HG03097 (cell line): ENCODE measurements around the gene DEFB125.
"Not testable (repeated sequence)": the region's sequence is repeated elsewhere in the genome, so short reads cannot be mapped to it uniquely, and the experiment has no call there.

ENCODE experiments used
- ATAC-seq: cut with Tn5 transposase; IDR thresholded peaks from one replicate; pipeline ENCODE4 v1.9.1; 2021; ENCODE audit not compliant: unreplicated experiment, low FRiP score

Gene DEFB125

GRCh38 chr20:87401-87800 is at the start of gene DEFB125:
DEFB125 (plus strand) TSS chr20:87672; CDS start chr20:87710, 38 bp downstream.
- no peak for ATAC-seq

GRCh38 chr20:60035-60918 is 27.2 kb upstream of the DEFB125 start:
- ATAC-seq: no peak

GRCh38 chr20:61230-61629 is 26.2 kb upstream of the DEFB125 start:
- no peak for ATAC-seq

GRCh38 chr20:61757-62156 is 25.7 kb upstream of the DEFB125 start:
- ATAC-seq: no peak

- no peak for ATAC-seq
These were observed 25.0 kb upstream of the DEFB125 start for GRCh38 chr20:62487-62886.

- no peak for ATAC-seq
These were observed 23.4 kb upstream of the DEFB125 start for GRCh38 chr20:64026-64603.

- no peak for ATAC-seq
These were observed 22.6 kb upstream of the DEFB125 start for GRCh38 chr20:64766-65322.

- ATAC-seq: no peak
These were observed 10.2 kb upstream of the DEFB125 start for GRCh38 chr20:77231-77630.

GRCh38 chr20:78338-78737 is 9.1 kb upstream of the DEFB125 start:
- ATAC-seq: no peak

- no peak for ATAC-seq
These were observed 7.9 kb upstream of the DEFB125 start for GRCh38 chr20:79565-79964.

- ATAC-seq: no peak
These were observed 3.2 kb downstream of the DEFB125 start for GRCh38 chr20:90651-91050.

GRCh38 chr20:93641-94040 is 6.2 kb downstream of the DEFB125 start:
- no peak for ATAC-seq

GRCh38 chr20:95215-95614 is 7.7 kb downstream of the DEFB125 start:
- no peak for ATAC-seq

GRCh38 chr20:97691-98090 is 10.2 kb downstream of the DEFB125 start:
- not testable (repeated sequence) for ATAC-seq

- no peak for ATAC-seq
These were observed 14.5 kb downstream of the DEFB125 start for GRCh38 chr20:101975-102374.

- ATAC-seq: no peak
These were observed 16.0 kb downstream of the DEFB125 start for GRCh38 chr20:103456-103855.

GRCh38 chr20:112396-112795 is 24.9 kb downstream of the DEFB125 start:
- no peak for ATAC-seq

- ATAC-seq: no peak
These were observed 30.0 kb downstream of the DEFB125 start for GRCh38 chr20:117518-117917.

GRCh38 chr20:129786-130323 is 42.4 kb downstream of the DEFB125 start:
- not testable (repeated sequence) for ATAC-seq

GRCh38 chr20:137668-138490 is 50.4 kb downstream of the DEFB125 start:
- ATAC-seq: no peak

- ATAC-seq: no peak
These were observed 54.8 kb downstream of the DEFB125 start, which contains the start of gene DEFB126 for GRCh38 chr20:142290-142689. DEFB126 (plus strand) TSS chr20:142590; CDS start chr20:142629, 39 bp downstream.
